Coronary artery (tissue), 2 donors: ENCODE results near the gene ZNF365.
A peak's percentile ranks its signal among the peaks of the same experiment; 100 is the strongest.
"Not testable (repeated sequence)": the region's sequence is repeated elsewhere in the genome, so short reads cannot be mapped to it uniquely, and the experiment has no call there.

ENCODE experiments used
- DNase-seq: peaks from one replicate; pipeline ENCODE4 v3.0.0-alpha.2; 2017; ENCODE audit warnings: low spot score
- H3K27ac ChIP-seq, 2 donors: fragments of 200-600 bp; sonication (generic); one replicate each; pipeline ENCODE4 v1.5.1; 2016 to 2019
- H3K4me3 ChIP-seq: fragments of 200-600 bp; sonication (generic); 2 replicates; pipeline ENCODE4 v1.5.1; 2016; ENCODE audit warnings: mild to moderate bottlenecking, moderate library complexity
- CTCF ChIP-seq: fragments of 200-600 bp; sonication (generic); IDR thresholded peaks from one replicate; pipeline ENCODE4 v1.5.1; 2019; ENCODE audit warnings: antibody characterized with exemption

ZNF365 gene

DNA sequence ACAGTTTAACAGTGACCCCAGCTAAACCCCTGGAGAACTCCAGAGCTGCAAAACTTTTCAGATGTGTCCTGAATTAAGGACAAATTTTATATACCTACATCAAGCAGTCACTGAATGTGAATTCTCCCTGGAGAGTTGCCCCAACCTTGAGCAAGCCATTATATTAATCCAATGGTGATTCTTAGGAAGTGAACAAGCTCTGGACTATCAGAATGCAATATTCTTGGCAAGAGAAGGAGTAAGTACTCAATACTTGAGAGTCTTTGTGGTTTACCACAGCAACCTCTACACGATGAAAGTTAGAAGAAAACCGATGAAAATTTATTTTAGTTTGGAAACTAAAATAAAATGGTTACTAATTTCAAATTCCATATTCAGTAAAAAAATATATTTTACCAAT is 19.3 kb upstream of the ZNF365 start:
- no peak for DNase-seq
- no peak overlapping the region for H3K27ac ChIP-seq
- H3K4me3 ChIP-seq = no peak overlapping the region
- no peak for TF ChIP-seq CTCF

DNA sequence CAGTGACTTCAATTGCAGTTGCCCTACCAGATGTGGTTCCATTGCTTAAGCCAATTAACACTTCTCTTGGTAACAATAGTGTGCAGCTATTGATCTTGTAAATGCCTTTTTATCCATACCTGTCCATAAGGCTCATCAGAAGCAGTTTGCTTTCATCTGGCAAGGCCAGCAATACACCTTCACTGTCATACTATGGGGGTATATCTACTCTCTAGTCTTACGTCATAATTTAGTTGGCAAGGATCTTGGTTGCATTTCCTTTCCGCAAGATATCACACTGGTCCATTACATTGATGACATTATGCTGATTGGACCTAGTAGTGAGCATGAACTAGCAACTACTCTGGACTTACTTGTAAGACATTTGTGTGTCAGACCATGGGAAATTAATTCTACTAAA is 17.7 kb upstream of the ZNF365 start:
- Histone ChIP-seq H3K4me3 (no peak overlapping the region), H3K27ac (no peak overlapping the region)
- TF ChIP-seq CTCF = no peak
- DNase-seq = no peak

GRCh38 chr10:62358151-62358550 is 16.0 kb upstream of the ZNF365 start:
- H3K4me3 ChIP-seq, H3K27ac ChIP-seq, DNase-seq: not testable (repeated sequence)

GRCh38 chr10:62373639-62373994 is 552 bp upstream of the ZNF365 start:
- peak overlapping the region; percentile 22 to 74 for H3K27ac ChIP-seq
- no peak for DNase-seq
- no peak for TF ChIP-seq CTCF
- H3K4me3 ChIP-seq = peak overlapping the region; percentile 79

DNA sequence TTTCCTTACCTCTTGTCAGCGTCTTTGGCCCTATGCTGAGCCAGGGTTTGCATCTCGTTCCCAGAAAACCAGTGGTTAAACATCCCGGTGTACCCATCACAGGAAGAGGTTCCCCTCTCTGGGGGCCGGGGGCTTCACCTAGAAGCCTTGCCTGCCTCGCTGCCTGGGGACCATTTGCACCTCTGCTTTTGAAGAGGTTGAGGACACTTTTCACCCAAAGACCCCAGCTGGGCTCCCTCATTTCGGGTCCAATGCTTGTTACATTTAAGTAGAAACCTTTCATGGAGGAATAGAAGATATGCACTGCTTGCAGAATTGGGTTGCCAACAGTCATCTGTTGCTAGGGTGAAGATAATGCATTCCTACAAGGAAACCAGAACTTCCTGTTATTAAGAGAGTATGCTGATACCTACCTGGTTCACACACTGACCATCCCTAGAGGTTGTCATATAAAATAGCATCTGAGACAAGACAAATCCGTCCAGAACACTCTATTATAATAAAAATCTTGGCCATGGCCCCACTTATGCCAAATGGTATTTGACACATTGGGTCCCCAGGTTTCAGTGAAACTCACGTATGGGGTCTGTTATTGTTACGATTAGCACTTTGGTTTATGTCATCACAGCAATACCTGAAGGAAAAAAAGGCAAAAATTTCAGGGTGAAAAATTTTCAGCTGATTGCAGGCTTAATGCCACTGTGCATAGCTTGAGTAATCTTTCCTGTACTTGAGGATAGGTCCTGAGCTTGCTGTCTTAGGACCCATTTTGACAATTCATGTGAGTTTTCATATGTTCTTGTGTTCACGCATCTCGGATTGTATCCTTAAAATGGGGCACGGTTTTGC is 917 bp downstream of the ZNF365 start:
- H3K27ac ChIP-seq = peak overlapping the region; percentile 22 to 74
- no peak for DNase-seq
- peak overlapping the region; percentile 79 for H3K4me3 ChIP-seq
- no peak for TF ChIP-seq CTCF

GRCh38 chr10:62376071-62377025 is 2.2 kb downstream of the ZNF365 start:
- TF ChIP-seq CTCF = no peak
- DNase-seq = no peak
- no peak overlapping the region for H3K4me3 ChIP-seq
- no peak overlapping the region for H3K27ac ChIP-seq

- DNase-seq = no peak
- TF ChIP-seq CTCF = no peak
- Histone ChIP-seq H3K4me3 (no peak overlapping the region), H3K27ac (no peak overlapping the region)
Measured at GRCh38 chr10:62377026-62377415, 2.9 kb downstream of the ZNF365 start.
